ENCODE results near the gene HHAT. TPM values are rescaled to one million over a fixed set of nuclear protein-coding genes. Genes with fewer than 3 reads are reported as not detected.

Gene HHAT
- total RNA-seq, 4 donors from 2014 or later: 3.4 to 5.2 (median 4.0) TPM

DNA sequence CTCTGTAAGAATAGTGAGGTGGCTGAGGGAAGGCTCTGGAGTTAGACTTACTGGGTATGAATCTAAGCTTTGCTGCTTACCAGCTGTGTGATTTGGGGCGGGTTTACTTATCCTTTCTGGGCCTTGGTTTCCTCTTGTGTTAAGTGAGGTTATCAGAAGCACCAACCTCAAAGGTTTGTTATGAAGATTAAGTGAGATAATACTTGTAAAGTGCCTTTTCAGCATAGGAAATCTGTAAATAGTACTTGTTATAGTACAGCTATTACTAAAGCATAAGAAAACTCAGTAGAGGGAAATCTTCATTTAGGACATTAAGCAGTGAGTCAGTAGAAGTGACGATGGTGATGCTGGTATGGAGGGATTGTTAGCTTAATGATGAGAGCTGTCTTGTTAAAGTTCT is 12.1 kb downstream of the HHAT start:
- peaks cover 0 to 16% (median 9%) of the 10 kb centered on the region in 3 donors for H3K4me1 ChIP-seq
- intact Hi-C loops (cut with DNase I): no loop called here
- TF ChIP-seq POLR2A (IDR thresholded peaks at IDR 0.05): no peak
- TF ChIP-seq, protein P1, sequence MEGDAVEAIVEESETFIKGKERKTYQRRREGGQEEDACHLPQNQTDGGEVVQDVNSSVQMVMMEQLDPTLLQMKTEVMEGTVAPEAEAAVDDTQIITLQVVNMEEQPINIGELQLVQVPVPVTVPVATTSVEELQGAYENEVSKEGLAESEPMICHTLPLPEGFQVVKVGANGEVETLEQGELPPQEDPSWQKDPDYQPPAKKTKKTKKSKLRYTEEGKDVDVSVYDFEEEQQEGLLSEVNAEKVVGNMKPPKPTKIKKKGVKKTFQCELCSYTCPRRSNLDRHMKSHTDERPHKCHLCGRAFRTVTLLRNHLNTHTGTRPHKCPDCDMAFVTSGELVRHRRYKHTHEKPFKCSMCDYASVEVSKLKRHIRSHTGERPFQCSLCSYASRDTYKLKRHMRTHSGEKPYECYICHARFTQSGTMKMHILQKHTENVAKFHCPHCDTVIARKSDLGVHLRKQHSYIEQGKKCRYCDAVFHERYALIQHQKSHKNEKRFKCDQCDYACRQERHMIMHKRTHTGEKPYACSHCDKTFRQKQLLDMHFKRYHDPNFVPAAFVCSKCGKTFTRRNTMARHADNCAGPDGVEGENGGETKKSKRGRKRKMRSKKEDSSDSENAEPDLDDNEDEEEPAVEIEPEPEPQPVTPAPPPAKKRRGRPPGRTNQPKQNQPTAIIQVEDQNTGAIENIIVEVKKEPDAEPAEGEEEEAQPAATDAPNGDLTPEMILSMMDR (IDR thresholded peaks at IDR 0.05): no peak

DNA sequence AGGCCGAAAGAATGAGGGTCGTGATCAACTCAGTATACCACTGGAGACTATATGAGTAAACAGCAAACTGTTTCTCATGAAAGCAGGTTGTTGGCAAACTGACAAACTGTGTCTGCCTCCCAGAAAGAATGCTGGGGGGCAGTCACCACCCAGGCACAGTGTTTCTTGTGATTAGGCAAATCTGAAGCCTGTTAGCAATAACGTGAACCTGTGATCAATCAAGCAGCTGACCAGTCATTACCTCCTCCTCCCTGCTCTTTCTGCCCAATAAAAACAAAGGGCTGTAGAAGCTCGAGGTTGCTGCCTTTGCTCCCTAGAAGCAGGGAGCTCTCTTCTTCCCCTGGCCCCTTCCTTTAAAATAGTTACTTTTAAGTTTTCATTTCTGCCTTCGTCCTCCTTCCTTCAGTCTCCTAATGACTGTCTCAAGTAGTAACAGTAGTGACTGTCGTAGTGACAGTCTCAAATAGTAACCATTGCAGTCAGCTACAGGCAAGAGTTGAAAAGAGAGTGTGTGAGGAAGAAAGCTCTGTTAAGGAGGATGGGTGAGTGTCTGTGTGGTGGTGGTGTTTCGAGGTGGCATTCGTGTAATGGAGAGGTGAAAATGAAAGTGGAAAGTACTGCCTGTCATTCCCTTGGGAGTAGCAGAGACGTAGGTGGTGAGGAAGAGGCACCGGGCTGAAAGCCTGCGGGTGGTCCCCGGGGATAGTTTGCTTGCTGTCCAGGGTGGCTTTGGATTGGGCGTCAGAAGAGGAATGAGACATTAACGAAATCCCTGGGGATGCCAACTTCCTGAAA is 14.5 kb downstream of the HHAT start:
- Histone ChIP-seq H3K36me3 (no peaks in the 10 kb centered on the region), H3K4me3 (peak overlapping the region; percentile 3 to 63 (median 30)), H3K27me3 (no peaks in the 10 kb centered on the region), H3K4me1 (peaks cover 0 to 16% (median 9%) of the 10 kb centered on the region in 3 donors), H3K27ac (peak overlapping the region in 3 of 4 donors; percentile 30 to 44 (median 36)), H3K9me3 (no peaks in the 10 kb centered on the region)
- 20 to 29% methylated on average over 14 of the region's 14 CpGs for WGBS, 2 donors
- intact Hi-C loops (cut with DNase I): no loop called here
- DNase-seq: no peak
- no peak for TF ChIP-seq POLR2A (IDR thresholded peaks at IDR 0.05)
- TF ChIP-seq, protein P1 (IDR thresholded peaks at IDR 0.05): no peak

More for the DNA sequence above, 12.1 kb downstream of the HHAT start:
- WGBS, 2 donors: 77 to 82% methylated on average over 2 of the region's 2 CpGs
- no peak for DNase-seq
- Histone ChIP-seq H3K4me3 (no peak overlapping the region), H3K27me3 (no peaks in the 10 kb centered on the region), H3K27ac (no peak overlapping the region), H3K9me3 (no peaks in the 10 kb centered on the region), H3K36me3 (no peaks in the 10 kb centered on the region)

DNA sequence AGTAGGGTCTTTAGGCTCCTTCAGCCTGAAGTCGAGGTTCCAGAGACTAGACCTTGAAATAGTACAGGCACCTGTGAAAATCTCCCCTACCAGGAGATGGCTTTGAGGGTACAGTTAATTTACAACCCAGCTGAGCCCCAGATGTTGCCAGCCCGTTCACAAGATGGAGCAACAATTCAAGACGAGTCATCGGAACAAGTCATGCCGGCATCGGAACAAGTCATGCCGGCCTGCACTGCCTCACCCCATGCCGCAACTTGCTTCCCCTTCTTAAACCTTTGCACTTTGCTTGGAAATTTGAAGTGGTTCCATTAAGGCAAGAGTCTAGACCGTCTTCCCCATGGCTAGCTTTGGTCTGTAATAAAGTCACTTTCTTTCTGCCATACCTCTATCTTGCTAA is 16.0 kb downstream of the HHAT start:
- intact Hi-C loops (cut with DNase I): no loop called here
- H3K4me1 ChIP-seq: peaks cover 0 to 16% (median 9%) of the 10 kb centered on the region in 3 donors

DNA sequence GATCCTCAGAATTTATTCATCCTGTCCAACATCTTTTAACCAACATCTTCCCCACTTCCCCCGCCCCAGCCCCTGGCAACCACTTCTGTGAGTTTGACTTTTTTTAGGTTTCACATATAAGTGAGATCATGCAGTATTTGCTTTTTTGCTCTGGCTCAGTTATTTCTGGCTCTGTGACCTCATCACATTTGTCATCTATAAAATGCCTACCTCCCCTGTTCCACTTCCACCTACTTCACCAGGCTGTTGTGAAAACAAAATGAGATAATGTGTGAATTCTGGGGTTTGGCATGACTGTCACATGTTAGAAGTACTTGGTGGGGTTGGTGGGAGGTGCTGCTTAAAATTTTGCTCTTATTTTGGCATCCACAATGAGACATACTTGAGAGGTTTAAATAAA is 18.4 kb downstream of the HHAT start:
- Histone ChIP-seq H3K27ac (no peak overlapping the region), H3K27me3 (no peaks in the 10 kb centered on the region), H3K4me3 (no peak overlapping the region), H3K36me3 (peaks cover 0 to 14% (median 0%) of the 10 kb centered on the region in 3 donors), H3K4me1 (peaks cover 0 to 16% (median 9%) of the 10 kb centered on the region in 3 donors), H3K9me3 (no peaks in the 10 kb centered on the region)
- DNase-seq: no peak
- intact Hi-C loops (cut with DNase I): no loop called here
- 83 to 91% methylated on average over 1 of the region's 1 CpG for WGBS, 2 donors
- TF ChIP-seq, protein P1 (IDR thresholded peaks at IDR 0.05): no peak
- no peak for TF ChIP-seq POLR2A (IDR thresholded peaks at IDR 0.05)

More for the DNA sequence above, 16.0 kb downstream of the HHAT start:
- WGBS, 2 donors: 50 to 62% methylated on average over 8 to 9 of the region's 9 CpGs
- peaks cover 0 to 10% (median 0%) of the 10 kb centered on the region in 3 donors for H3K36me3 ChIP-seq
- H3K27ac ChIP-seq: no peak overlapping the region
- no peak overlapping the region for H3K4me3 ChIP-seq
- no peak for DNase-seq
- TF ChIP-seq POLR2A (IDR thresholded peaks at IDR 0.05): no peak
- TF ChIP-seq, protein P1 (IDR thresholded peaks at IDR 0.05): no peak
- no peaks in the 10 kb centered on the region for H3K9me3 ChIP-seq
- no peaks in the 10 kb centered on the region for H3K27me3 ChIP-seq

DNA sequence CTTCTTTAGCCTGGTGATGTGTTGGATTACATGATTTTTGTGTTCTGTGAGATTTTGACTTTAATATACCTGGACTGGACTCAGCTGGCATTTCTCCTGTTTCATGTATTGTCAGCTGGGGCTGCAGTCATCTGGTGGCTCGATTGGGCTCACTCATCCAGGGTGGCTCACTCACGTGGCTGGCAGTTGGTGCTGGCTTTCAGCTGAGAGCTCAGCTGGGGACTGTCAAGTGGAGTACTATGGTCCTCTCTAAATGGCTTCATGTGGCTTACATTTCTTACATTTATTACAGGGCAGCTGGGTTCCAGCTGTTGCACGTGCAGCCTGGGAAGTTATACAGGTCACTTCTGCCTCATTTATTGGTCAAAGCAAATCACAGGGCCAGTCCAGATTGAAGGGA is 22.8 kb downstream of the HHAT start:
- Histone ChIP-seq H3K4me1 (no peaks in the 10 kb centered on the region), H3K36me3 (peaks cover 0 to 14% (median 0%) of the 10 kb centered on the region in 3 donors), H3K27ac (no peak overlapping the region), H3K27me3 (no peaks in the 10 kb centered on the region), H3K4me3 (no peak overlapping the region), H3K9me3 (no peaks in the 10 kb centered on the region)
- 71 to 76% methylated on average over 3 of the region's 3 CpGs for WGBS, 2 donors
- no peak for DNase-seq
- no peak for TF ChIP-seq POLR2A (IDR thresholded peaks at IDR 0.05)
- TF ChIP-seq, protein P1 (IDR thresholded peaks at IDR 0.05): no peak
- intact Hi-C loops (cut with DNase I): no loop called here

Data from esophagus squamous epithelium (tissue), 5 donors.